ENCODE measurements around the gene KTN1. TPM values are rescaled to one million over a fixed set of nuclear protein-coding genes. Genes with fewer than 3 reads are reported as not detected.

Gene KTN1
- total and polyA plus RNA-seq, 3 donors from 2014 or later = 74.8 to 247 (median 221) TPM

GRCh38 chr14:55609681-55610080 is 29.7 kb downstream of the KTN1 start:
- peaks cover 7% of the 10 kb centered on the region for H3K4me1 ChIP-seq

GRCh38 chr14:55610713-55611370 is 30.8 kb downstream of the KTN1 start:
- intact Hi-C loops (cut with DNase I; ENCODE audit: low total_unique reads) = no loop called here
- WGBS, 2 donors = 84 to 89% methylated on average over 12 of the region's 12 CpGs
- Histone ChIP-seq H3K4me1 (peaks cover 4% of the 10 kb centered on the region), H3K27ac (no peak overlapping the region), H3K27me3 (no peaks in the 10 kb centered on the region), H3K9me3 (no peaks in the 10 kb centered on the region), H3K4me3 (no peak overlapping the region), H3K36me3 (ENCODE audit: low read depth, missing control alignments) (no peaks in the 10 kb centered on the region)
- no peak for DNase-seq
- TF ChIP-seq POLR2A (IDR thresholded peaks at IDR 0.05) (no peak), CTCF (IDR thresholded peaks at IDR 0.05) (no peak)

More at GRCh38 chr14:55609681-55610080, 29.7 kb downstream of the KTN1 start:
- Histone ChIP-seq H3K36me3 (ENCODE audit: low read depth, missing control alignments) (no peaks in the 10 kb centered on the region), H3K9me3 (no peaks in the 10 kb centered on the region), H3K27ac (no peak overlapping the region), H3K27me3 (no peaks in the 10 kb centered on the region), H3K4me3 (no peak overlapping the region)
- intact Hi-C loops (cut with DNase I; ENCODE audit: low total_unique reads) = no loop called here
- TF ChIP-seq POLR2A (IDR thresholded peaks at IDR 0.05) = no peak
- TF ChIP-seq CTCF (IDR thresholded peaks at IDR 0.05) = no peak
- 54 to 56% methylated on average over 4 of the region's 4 CpGs for WGBS, 2 donors
- DNase-seq = no peak

- Histone ChIP-seq H3K36me3 (ENCODE audit: low read depth, missing control alignments) (no peaks in the 10 kb centered on the region), H3K4me3 (no peak overlapping the region), H3K4me1 (peaks cover 3% of the 10 kb centered on the region), H3K9me3 (no peaks in the 10 kb centered on the region), H3K27ac (no peak overlapping the region), H3K27me3 (no peaks in the 10 kb centered on the region)
- no peak for DNase-seq
- TF ChIP-seq CTCF (IDR thresholded peaks at IDR 0.05) (no peak), POLR2A (IDR thresholded peaks at IDR 0.05) (no peak)
- intact Hi-C loops (cut with DNase I; ENCODE audit: low total_unique reads) = no loop called here
Observed at GRCh38 chr14:55611859-55612258, 31.9 kb downstream of the KTN1 start.

- TF ChIP-seq CTCF (IDR thresholded peaks at IDR 0.05) = no peak
- no peak for TF ChIP-seq POLR2A (IDR thresholded peaks at IDR 0.05)
- intact Hi-C loops (cut with DNase I; ENCODE audit: low total_unique reads) = no loop called here
- no peaks in the 10 kb centered on the region for H3K36me3 ChIP-seq (ENCODE audit: low read depth, missing control alignments)
- peaks cover 3% of the 10 kb centered on the region for H3K4me1 ChIP-seq
- H3K27ac ChIP-seq = no peak overlapping the region
- no peaks in the 10 kb centered on the region for H3K27me3 ChIP-seq
- 88 to 100% methylated on average over 2 of the region's 2 CpGs for WGBS, 2 donors
- H3K4me3 ChIP-seq = no peak overlapping the region
- DNase-seq = no peak
- H3K9me3 ChIP-seq = no peaks in the 10 kb centered on the region
Observed at GRCh38 chr14:55614304-55614703, 34.3 kb downstream of the KTN1 start.

- intact Hi-C loops (cut with DNase I; ENCODE audit: low total_unique reads) = no loop called here
- Histone ChIP-seq H3K27ac (no peak overlapping the region), H3K4me1 (peaks cover 14% of the 10 kb centered on the region), H3K4me3 (no peak overlapping the region), H3K36me3 (ENCODE audit: low read depth, missing control alignments) (no peaks in the 10 kb centered on the region), H3K9me3 (no peaks in the 10 kb centered on the region), H3K27me3 (no peaks in the 10 kb centered on the region)
- no peak for TF ChIP-seq POLR2A (IDR thresholded peaks at IDR 0.05)
- TF ChIP-seq CTCF (IDR thresholded peaks at IDR 0.05) = no peak
- no peak for DNase-seq
- 100% methylated on average over 1 of the region's 1 CpG; no CpG with 5 or more reads in 1 of the 2 donors for WGBS, 2 donors
Observed at GRCh38 chr14:55620277-55620676, 40.3 kb downstream of the KTN1 start.
